Left lobe of liver (tissue), 2 donors: ENCODE results near the gene OSBPL3. TPM values are rescaled to one million over a fixed set of nuclear protein-coding genes. Genes with fewer than 3 reads are reported as not detected.
A peak's percentile ranks its signal among the peaks of the same experiment; 100 is the strongest.

Source experiments
- ATAC-seq: fragments of 200-7000 bp; cut with Tn5 transposase; one replicate; pipeline ENCODE4 v1.9.1; 2020; ENCODE audit warnings: mild to moderate bottlenecking, moderate library complexity
- DNase-seq: peaks from one replicate; pipeline ENCODE4 v3.0.0-alpha.2; 2020; ENCODE audit warnings: low spot score
- total RNA-seq: library from RNA; stranded (reverse); gene quantifications from one replicate; pipeline ENCODE4 v1.2.1, GENCODE V29; 2021
- donor health status: DM: no; HTN: no; CAD: no; lungs with moderate emphysema.
- donor health status: DM: no; HTN: yes; CAD: no.

OSBPL3 gene
- total RNA-seq, 1 donor from 2014 or later, result 0.58 TPM

DNA sequence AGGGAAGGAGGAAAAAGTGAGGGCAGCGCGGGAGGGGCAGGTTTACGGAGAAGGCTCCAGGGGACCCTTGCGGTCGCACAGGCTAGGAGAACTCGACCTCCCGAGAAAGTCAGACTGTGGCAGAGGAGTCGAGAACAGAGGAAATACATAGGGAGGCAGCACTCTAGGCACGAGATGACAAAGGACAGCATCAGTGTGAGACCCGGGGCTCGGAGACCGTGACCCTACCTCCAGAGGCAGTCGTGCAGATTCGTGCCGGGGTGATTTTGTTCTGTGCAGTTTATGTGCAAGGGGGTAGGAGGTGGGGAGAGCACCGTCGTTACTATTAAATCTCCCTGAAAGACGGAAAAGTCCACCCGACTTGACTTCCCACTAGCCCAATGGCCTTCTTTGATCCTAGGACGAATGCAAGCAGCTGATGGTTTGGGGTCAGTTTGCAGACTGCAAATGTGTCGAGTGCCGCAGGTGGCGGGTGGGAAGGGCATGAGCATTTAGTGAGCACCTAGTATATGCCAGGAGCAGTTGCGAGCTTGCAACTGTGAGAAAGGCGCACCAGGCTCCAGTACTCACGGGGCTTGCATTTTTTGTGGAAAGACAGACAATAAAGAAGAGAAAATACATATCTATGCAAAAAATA is 674 bp upstream of the OSBPL3 start:
- ATAC-seq (no peak), DNase-seq (no peak)

DNA sequence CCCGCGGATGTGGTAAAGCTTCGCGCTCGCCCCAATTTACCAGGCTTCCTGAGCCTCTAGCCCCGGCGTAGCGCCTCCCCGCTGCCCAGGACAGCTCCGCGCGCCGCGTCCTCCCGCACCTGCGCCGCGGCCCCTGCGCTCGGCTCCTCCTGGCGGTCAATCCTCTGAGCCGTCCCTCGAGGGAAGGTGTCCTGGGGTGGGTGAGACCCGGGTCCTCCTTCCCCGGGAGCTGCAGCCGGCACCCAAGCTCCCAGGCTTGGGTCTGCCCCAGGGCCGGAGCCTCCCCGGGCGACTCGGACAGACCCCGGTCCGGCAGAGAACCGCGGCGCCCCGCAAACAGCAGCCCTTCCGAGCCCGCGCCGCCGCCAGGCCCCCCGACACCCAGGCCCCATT is 512 bp downstream of the OSBPL3 start:
- ATAC-seq (peak; percentile 64), DNase-seq (peak; percentile 55)

GRCh38 chr7:24978843-24979469 is 1.0 kb downstream of the OSBPL3 start:
- ATAC-seq, result no peak
- DNase-seq, result no peak

DNA sequence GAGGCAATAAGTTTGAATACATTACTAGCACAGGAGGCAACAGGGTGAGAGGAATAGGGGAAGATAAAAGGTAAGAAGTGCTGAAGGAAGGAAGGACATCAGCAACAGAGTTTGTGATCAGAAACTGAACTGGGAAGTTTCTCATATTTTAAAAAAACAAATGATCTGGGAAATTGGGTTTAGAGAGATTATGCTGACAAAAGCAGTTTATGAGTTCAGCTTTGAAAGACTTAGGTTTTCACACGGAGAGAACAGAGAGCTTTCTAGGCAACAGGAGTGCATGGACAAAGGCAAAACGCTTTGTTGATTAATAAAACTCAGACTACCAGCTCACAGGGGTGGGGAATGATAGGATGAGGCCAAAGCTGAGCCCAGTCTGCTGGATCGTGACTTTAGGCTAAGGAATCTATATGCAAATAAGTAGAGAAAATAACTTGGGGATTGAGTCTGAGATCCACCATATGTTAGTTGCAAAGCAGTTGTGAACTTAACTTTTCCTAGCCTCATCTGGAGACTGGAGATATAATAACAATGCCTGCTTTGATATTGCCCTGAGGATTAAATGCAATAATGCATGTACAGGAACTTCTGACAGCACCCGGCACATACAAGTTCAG is 4.2 kb downstream of the OSBPL3 start:
- ATAC-seq (no peak), DNase-seq (no peak)

- DNase-seq, result no peak
Observed at GRCh38 chr7:24975172-24975571, 4.8 kb downstream of the OSBPL3 start.

GRCh38 chr7:24974026-24974832 is 5.7 kb downstream of the OSBPL3 start:
- ATAC-seq, result no peak

More at GRCh38 chr7:24975172-24975571, 4.8 kb downstream of the OSBPL3 start:
- ATAC-seq, result no peak

DNA sequence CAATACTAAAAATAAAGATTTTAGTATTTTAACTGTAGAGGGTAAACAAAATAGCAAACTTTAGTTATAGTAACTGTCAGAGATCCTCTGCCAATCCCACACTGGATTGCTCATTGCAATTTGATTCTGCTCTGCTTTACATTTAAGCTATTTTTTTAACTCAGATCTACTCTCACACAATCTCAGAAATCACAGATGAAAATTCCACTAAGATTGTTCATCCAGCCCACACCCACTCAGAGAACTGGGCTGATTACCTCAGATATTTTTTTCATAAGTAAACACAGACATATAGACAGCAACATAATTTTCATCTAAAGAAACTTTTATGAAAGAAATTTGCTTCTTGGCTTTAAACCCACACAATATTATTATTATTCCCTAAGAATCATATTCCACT is 7.0 kb downstream of the OSBPL3 start:
- ATAC-seq (no peak), DNase-seq (no peak)

More at GRCh38 chr7:24974026-24974832, 5.7 kb downstream of the OSBPL3 start:
- no peak for DNase-seq

GRCh38 chr7:24972166-24972477 is 7.9 kb downstream of the OSBPL3 start:
- ATAC-seq, result no peak

DNA sequence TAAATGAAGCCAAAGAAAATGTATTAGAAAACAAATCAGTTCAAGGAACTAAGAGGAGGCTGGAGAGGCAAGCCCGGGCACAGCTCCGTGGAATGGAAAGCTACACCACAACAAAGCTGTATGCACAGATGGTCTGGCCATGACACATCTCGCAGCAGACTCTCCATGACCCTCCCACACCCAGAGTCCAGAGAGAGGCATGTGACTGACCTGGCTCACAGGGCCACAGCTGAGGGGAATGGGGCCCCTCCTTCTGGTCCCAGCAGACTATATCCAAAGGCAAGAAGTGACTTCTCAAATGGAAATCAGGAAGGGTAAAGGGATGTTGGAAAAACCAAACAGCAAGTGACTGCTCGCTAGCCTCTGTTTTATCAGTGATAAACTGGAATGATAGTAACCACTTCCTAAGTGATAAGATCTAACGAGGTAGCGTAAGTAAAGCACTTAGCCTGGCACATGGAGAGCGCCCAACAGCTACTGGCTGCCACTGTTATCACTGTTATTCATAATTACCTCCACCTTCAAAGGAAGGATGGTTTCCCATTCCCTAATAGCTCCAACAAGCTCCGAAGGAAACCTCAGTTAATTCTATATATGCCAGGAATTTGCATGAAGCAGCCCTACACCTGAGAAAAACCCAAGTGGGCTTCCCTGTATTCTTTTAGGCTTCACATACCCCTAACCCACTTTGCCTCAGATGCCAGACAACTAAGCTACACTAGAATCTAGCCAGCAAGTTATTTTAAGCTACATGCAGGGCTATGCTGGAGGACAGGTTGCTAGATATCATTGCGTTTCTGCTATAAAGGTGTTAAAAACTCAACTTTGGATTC is 8.4 kb downstream of the OSBPL3 start:
- DNase-seq, result no peak
- no peak for ATAC-seq

More at GRCh38 chr7:24972166-24972477, 7.9 kb downstream of the OSBPL3 start:
- no peak for DNase-seq

- DNase-seq, result no peak
- ATAC-seq, result no peak
Observed at GRCh38 chr7:24970676-24971075, 9.3 kb downstream of the OSBPL3 start.

GRCh38 chr7:24968165-24968564 is 11.8 kb downstream of the OSBPL3 start:
- DNase-seq, result no peak
- no peak for ATAC-seq

- ATAC-seq, result no peak
- no peak for DNase-seq
Observed at GRCh38 chr7:24967696-24968095, 12.3 kb downstream of the OSBPL3 start.

- DNase-seq (no peak), ATAC-seq (no peak)
Observed at GRCh38 chr7:24966802-24967201, 13.2 kb downstream of the OSBPL3 start.

- DNase-seq (no peak), ATAC-seq (no peak)
Observed at GRCh38 chr7:24965831-24966708, 13.9 kb downstream of the OSBPL3 start.

DNA sequence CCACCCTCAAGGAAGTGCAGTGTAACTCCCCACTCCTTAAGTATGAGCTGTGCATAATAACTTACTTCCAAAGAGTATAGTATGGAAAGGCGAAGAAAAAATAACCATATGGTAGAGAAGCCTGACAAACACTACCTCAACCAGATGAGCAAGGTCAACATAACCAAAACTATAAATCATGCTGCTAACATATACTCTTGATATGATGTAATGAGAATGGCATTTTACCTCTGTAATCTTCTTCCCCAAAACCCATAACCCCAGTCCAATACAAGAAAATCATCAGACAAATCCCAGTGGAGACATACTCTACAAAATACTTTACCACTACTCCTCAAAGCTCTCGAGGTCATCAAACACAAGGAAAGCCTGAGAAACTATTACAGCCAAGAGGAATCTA is 15.8 kb downstream of the OSBPL3 start:
- ATAC-seq (no peak), DNase-seq (no peak)

GRCh38 chr7:24963218-24963617 is 16.8 kb downstream of the OSBPL3 start:
- peak; percentile 41 for ATAC-seq
- no peak for DNase-seq

DNA sequence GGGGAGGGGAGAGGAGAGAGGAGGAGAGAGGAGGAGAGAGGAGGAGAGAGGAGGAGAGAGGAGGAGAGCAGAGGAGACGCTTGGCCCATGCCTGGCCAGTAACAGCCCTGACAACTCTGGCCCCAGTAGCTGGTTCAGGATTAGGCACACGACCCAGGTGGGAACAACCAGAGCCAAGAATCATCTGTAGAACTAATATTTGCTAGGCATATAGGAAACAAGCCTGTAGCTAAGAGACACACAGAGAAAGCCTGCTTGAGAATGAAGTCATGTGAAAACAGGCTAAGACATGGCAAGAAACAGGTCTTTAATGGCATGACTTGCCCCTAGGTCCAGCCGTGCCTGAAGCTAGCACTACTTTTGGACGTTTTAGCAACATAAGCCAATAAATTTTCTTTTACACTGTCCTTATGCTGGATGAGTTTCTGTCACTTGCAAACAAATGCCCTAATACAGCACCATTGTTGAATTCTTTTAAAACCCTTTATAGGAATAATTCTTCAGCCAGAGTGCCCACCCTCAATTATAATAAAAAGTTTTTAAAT is 17.5 kb downstream of the OSBPL3 start:
- ATAC-seq, result no peak
- DNase-seq, result no peak

- DNase-seq (no peak), ATAC-seq (no peak)
Observed at GRCh38 chr7:24959735-24960485, 20.1 kb downstream of the OSBPL3 start.

DNA sequence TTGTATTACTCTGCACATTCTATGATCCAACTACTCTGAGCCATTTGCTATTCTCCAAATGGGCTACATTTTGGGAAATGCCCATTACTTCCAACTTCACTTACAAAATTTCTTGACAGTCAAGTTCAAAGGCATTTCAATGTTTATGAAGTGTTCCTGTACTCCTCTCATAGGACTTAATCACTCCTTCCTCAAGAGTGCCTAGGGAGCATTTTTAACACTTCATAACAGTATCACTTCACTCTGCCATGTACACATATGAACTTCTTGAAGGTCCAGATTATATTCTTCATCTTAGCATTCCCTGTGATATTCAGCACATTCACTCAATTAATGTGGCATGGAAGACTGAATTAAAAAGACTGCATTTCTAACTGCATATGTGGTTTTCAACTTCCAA is 21.6 kb downstream of the OSBPL3 start:
- ATAC-seq, result no peak
- DNase-seq, result no peak
